ENCODE measurements around the gene STK32C.
A peak's percentile ranks its signal among the peaks of the same experiment; 100 is the strongest.
"Not testable (repeated sequence)": the region's sequence is repeated elsewhere in the genome, so short reads cannot be mapped to it uniquely, and the experiment has no call there.

Gene STK32C

GRCh38 chr10:132336919-132337407 lies 29.2 kb upstream of the STK32C start:
- DNase-seq = no peak

GRCh38 chr10:132336064-132336746 lies 28.5 kb upstream of the STK32C start:
- no peak for DNase-seq

GRCh38 chr10:132335189-132336063 lies 27.7 kb upstream of the STK32C start:
- DNase-seq = no peak

DNA sequence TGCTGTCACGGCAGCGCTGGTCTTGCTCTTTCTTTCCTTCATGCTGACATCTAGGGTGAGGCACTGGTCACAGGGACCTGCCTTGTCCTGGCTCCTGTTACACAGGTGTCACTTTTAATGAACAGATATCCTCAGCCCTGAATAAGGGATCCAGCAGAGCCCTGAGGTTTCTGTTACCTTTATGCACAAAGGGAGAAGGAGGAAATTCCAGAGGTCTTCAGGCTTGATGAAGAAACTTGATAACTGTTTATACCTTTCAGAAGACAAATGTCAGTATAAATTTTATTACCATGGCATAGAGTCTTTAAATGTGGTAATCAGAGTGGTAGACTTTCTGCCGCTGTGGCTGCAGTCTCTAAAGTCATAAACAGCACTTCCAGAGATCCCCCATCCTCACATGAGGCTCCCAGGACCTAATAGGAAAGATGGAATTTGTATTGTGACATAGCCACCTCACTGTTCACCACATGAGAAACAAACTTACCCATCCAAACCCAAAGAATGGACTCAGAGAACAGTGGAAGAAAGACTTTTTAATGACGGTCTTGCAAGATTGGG lies 27.0 kb upstream of the STK32C start:
- DNase-seq = no peak

- DNase-seq = no peak
Observed at GRCh38 chr10:132333386-132333785, 25.6 kb upstream of the STK32C start.

DNA sequence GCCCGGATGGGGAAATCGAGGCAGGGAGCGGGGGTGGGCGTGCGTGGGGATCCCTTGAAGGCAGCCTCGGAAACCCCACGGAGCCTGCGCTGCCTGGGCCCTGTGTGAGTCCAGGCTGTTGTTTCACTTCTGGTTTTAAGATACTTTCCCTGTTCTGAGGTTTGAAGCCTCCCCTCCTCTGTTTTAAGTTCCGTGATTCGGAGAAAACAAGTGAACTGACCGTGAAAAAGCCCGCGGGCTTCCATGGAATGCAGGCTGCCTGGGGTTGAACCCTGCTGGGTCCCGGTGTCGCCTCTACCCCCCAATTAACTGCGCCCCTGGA lies 24.6 kb upstream of the STK32C start:
- no peak for DNase-seq

- DNase-seq = peak; percentile 98
Observed at GRCh38 chr10:132331601-132332432, 24.1 kb upstream of the STK32C start, which contains the start of gene LRRC27. Gene LRRC27, plus strand, starts transcription at chr10:132332193. Its CDS starts 1,332 bp downstream, at chr10:132333525.

GRCh38 chr10:132330486-132330833 lies 22.7 kb upstream of the STK32C start:
- DNase-seq = no peak

- DNase-seq = peak; percentile 75
Observed at GRCh38 chr10:132329565-132330485, 22.1 kb upstream of the STK32C start.

DNA sequence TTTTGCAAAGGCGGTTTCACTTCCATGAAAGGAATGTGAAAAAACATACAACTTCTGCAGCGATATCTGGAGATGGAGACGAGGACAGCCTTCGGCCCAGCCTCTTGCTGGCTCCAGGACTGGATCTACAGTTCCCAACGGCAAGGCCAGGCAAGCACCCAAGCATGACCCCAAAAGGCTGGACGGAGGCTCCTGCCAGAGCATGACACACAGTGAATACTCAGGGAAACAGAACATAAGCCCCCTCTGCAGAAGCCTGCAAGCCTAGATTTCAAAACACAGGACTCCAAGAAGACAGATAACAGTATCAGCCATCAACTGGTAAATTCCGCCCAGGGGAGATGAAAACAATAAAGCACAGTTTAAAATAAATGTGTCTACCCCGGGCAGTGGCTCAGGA lies 21.0 kb upstream of the STK32C start:
- DNase-seq = no peak

- DNase-seq = no peak
Observed at GRCh38 chr10:132328106-132328505, 20.4 kb upstream of the STK32C start.

GRCh38 chr10:132326925-132327324 lies 19.2 kb upstream of the STK32C start:
- no peak for DNase-seq

GRCh38 chr10:132326344-132326889 lies 18.7 kb upstream of the STK32C start:
- DNase-seq = no peak

GRCh38 chr10:132324186-132324585 lies 16.4 kb upstream of the STK32C start:
- DNase-seq = no peak

GRCh38 chr10:132322586-132323048 lies 14.9 kb upstream of the STK32C start:
- DNase-seq = no peak

DNA sequence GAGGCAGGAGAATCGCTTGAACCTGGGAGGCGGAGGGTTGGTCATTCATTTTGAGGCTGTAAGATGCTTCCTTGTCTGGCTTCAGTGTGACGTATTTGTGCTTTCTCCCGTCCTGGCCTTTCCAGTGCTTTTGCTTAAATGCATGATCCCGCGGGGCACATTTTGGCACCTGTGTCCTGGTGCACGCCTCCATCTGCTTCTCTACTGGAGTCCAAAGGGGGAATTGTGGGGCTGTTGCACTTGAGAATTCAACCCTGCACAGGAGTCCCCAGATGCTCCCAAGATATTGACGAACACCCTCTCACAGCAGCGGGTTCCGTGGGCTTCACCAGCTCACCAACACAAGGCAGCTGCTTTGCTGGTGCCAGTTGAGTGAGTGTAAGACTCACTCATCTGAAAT lies 14.0 kb upstream of the STK32C start:
- DNase-seq = no peak

- DNase-seq = no peak
Observed at GRCh38 chr10:132320654-132321469, 13.1 kb upstream of the STK32C start.

DNA sequence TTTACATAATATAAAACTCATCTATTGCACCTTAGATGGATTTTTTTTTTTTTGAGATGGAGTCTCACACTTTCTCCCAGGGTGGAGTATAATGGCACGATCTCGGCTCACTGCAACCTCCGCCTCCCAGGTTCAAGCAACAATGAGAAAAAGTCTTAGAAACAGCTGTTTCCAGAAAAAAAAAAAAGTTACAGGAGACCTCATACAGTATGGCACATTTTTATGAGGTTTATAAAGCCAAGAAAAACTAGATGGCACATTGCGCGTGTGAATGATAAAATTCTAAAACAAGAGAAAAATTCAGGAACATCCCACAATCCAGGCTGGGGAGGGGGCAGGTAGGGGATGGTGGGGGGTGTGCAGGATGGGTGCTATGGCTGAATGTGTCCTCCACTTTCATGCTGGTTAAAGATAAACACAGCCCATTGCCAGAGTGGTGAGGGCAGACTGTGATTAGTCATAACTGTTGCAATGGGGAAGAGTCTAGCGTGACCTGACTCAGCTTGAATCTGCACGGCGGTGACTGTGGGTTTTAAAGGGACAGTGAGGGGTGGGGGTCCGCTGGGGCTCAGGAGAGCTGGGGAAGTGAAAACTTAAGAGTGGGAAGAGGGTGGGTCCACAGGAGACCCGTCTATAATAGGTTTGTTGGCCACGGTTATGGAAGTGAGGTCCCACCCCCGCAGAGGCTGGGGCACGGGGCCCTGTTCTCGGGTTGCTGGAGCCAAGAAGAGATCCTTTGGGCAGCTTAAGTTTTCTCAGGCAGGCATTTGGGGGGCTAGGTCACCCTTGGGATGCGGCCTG lies 12.3 kb upstream of the STK32C start:
- DNase-seq = no peak

DNA sequence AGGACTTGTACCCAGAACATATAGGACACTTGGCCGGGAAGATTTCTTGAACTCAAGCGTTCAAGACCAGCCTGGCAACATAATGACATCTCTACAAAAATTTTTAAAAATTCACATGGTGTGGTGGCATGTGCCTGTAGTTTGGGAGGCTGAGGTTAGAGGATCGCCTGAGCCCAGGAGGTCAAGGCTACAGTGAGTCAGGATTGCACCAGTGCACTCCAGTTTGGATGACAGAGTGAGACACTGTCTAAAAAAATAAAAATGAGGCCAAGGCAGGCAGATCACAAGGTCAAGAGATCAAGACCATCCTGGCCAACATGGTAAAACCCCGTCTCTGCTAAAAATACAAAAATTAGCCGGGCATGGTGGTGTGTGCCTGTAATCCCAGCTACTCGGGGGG lies 9.7 kb upstream of the STK32C start:
- DNase-seq = not testable (repeated sequence)

DNA sequence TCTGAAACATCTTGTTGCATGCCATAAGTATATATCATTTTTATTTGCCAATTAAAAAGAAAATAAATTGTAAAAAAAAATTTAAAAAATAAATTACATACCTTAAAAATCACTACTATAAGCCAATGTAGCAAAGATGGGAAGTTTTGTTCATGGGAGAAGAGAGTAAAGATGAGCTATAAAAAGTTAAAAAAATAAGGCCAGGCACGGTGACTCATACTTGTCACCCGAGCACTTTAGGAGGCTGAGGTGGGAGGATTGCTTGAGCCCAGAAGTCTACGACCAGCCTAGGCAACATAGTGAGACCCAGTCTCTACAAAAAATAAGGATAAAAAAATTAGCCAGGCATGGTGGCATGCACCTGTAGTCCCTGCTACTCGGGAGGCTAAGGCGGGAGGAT lies 8.4 kb upstream of the STK32C start:
- no peak for DNase-seq

Data from islet precursor cell (in vitro differentiated cells).